HepG2 (cell line): Measurements from ENCODE around the gene NOTUM. TPM values are rescaled to one million over a fixed set of nuclear protein-coding genes. Genes with fewer than 3 reads are reported as not detected.

ENCODE experiments used
- BCL3 ChIP-seq: sonication (generic); formaldehyde crosslinking; IDR thresholded peaks from 2 replicates; pipeline ENCODE4 v1.5.1; 2020; ENCODE audit warnings: mild to moderate bottlenecking, missing genetic modification reagents, moderate library complexity
- BHLHE40 ChIP-seq: IDR thresholded peaks from 2 replicates; pipeline ENCODE4 v1.6.1; 2011; ENCODE audit warnings: low read length, improper control_type of control experiment
- CREBL2 ChIP-seq: sonication (generic); formaldehyde crosslinking; IDR thresholded peaks from 2 replicates; pipeline ENCODE4 v1.8.1; 2023; ENCODE audit warnings: missing genetic modification reagents, mild to moderate bottlenecking, borderline replicate concordance
- JDP2 ChIP-seq: sonication (generic); formaldehyde crosslinking; IDR thresholded peaks from 2 replicates; pipeline ENCODE4 v1.8.1; 2022; ENCODE audit warnings: missing genetic modification reagents, borderline replicate concordance
- KDM3A ChIP-seq: IDR thresholded peaks from 2 replicates; pipeline ENCODE4 v1.6.1; 2018; ENCODE audit warnings: low read depth, missing compliant biosample characterization
- MAX ChIP-seq: IDR thresholded peaks from 2 replicates; pipeline ENCODE4 v1.6.1; 2012; ENCODE audit warnings: inconsistent platforms
- MXI1 ChIP-seq: IDR thresholded peaks from 3 replicates; pipeline ENCODE4 v1.6.1; 2012; ENCODE audit warnings: low read depth, low read length, inconsistent platforms, borderline replicate concordance
- NFKBIZ ChIP-seq: IDR thresholded peaks from 2 replicates; pipeline ENCODE4 v1.6.1; 2018; ENCODE audit warnings: missing genetic modification reagents, missing compliant biosample characterization
- NR2F6 ChIP-seq, 2 experiments: IDR thresholded peaks; 2 replicates each; pipeline ENCODE4 v1.6.1; 2016; ENCODE audit warnings: antibody characterized with exemption in 1 of 2, mild to moderate bottlenecking in 1 of 2
- PAWR ChIP-seq: sonication (generic); formaldehyde crosslinking; IDR thresholded peaks from 2 replicates; pipeline ENCODE4 v1.4.0; 2020; ENCODE audit warnings: missing genetic modification reagents, mild to moderate bottlenecking, borderline replicate concordance
- PHF20 ChIP-seq: sonication (generic); formaldehyde crosslinking; IDR thresholded peaks from 2 replicates; pipeline ENCODE4 v1.5.0; 2020; ENCODE audit warnings: mild to moderate bottlenecking, missing genetic modification reagents
- REST ChIP-seq, 2 experiments: IDR thresholded peaks; 2 replicates each; pipeline ENCODE4 v1.6.1; 2011 to 2012; ENCODE audit warnings: low read length in 2 of 2, borderline replicate concordance in 1 of 2, low read depth in 1 of 2, mild to moderate bottlenecking in 1 of 2, moderate library complexity in 1 of 2
- RFX5 ChIP-seq: IDR thresholded peaks from 2 replicates; pipeline ENCODE4 v1.6.1; 2011; ENCODE audit warnings: low read depth, low read length, improper control_type of control experiment
- SMAD1 ChIP-seq: sonication (generic); formaldehyde crosslinking; IDR thresholded peaks from 2 replicates; pipeline ENCODE4 v1.4.0; 2020; ENCODE audit warnings: missing genetic modification reagents, low read depth, mild to moderate bottlenecking, borderline replicate concordance
- TCF7 ChIP-seq: sonication (generic); IDR thresholded peaks from 2 replicates; pipeline ENCODE4 v1.6.1; 2016; ENCODE audit warnings: antibody characterized with exemption, low read depth
- ZBTB42 ChIP-seq: sonication (generic); formaldehyde crosslinking; IDR thresholded peaks from 2 replicates; pipeline ENCODE4 v1.5.0; 2020; ENCODE audit warnings: mild to moderate bottlenecking, missing genetic modification reagents
- ZNF350 ChIP-seq: sonication (generic); formaldehyde crosslinking; IDR thresholded peaks from 2 replicates; pipeline ENCODE4 v1.4.0; 2020; ENCODE audit warnings: mild to moderate bottlenecking, low read depth, missing genetic modification reagents, borderline replicate concordance
- ZNF432 ChIP-seq: sonication (generic); formaldehyde crosslinking; IDR thresholded peaks from 2 replicates; pipeline ENCODE4 v1.5.0; 2020; ENCODE audit warnings: missing genetic modification reagents, mild to moderate bottlenecking, borderline replicate concordance
- ZNF441 ChIP-seq: sonication (generic); formaldehyde crosslinking; IDR thresholded peaks from 2 replicates; pipeline ENCODE4 v1.7.0; 2021; ENCODE audit warnings: missing genetic modification reagents, borderline replicate concordance
- ZNF574 ChIP-seq: sonication (generic); formaldehyde crosslinking; IDR thresholded peaks from 2 replicates; pipeline ENCODE4 v1.4.0; 2020; ENCODE audit warnings: missing genetic modification reagents
- polyA plus RNA-seq, 8 experiments: library from polyadenylated mRNA; depleted of rRNA in 3 of 8; stranded (reverse) in 7 of 8; unstranded in 1 of 8; fragments of >200 nt; fragmentation: Illumina TruSeq in 4 of 8; extraction: Trizol in 4 of 8; gene quantifications; 2 replicates each; pipeline versions ENCODE4 v1.2.1 to v1.2.3, GENCODE V29; 2011 to 2016; ENCODE audit warnings: low read depth in 4 of 8, missing spikeins in 1 of 8, mixed read lengths in 1 of 8; ENCODE audit not compliant: insufficient read depth in 1 of 8
- total RNA-seq, 5 experiments: library from RNA; depleted of rRNA; stranded (reverse); fragments of >200 nt; fragmentation: Illumina TruSeq; extraction: Trizol; gene quantifications; 2 replicates each; pipeline ENCODE4 v1.2.3, GENCODE V29; 2016; ENCODE audit warnings: low read depth in 1 of 5

The NOTUM gene
- total and polyA plus RNA-seq, 2 of the 13 experiments (the other 11 are each of a cell fraction or from before 2014, with no cell fraction given): 150 to 160 TPM

- TF ChIP-seq SMAD1 (CRISPR knock-in tag): no peak
- no peak; the same call in 1 of the 2 replicates for TF ChIP-seq JDP2 (CRISPR knock-in tag)
- peak; percentile 50; the same call in 1 of the 2 replicates for TF ChIP-seq PHF20 (CRISPR knock-in tag)
- TF ChIP-seq REST (IDR thresholded peaks at IDR 0.05; ENCODE audit: borderline replicate concordance in 1 of 2, low read depth in 1 of 2, low read length in 2 of 2): peak in 1 of 2 experiments; percentile 52; a peak in 2 of 4 replicates
- TF ChIP-seq ZNF432 (CRISPR knock-in tag): no peak
- TF ChIP-seq MXI1: peak; percentile 60; the same call in 2 of the 3 replicates
- TF ChIP-seq NFKBIZ (CRISPR knock-in tag): peak; percentile 54; the same call in 1 of the 2 replicates
- TF ChIP-seq PAWR (CRISPR knock-in tag): no peak
- no peak for TF ChIP-seq CREBL2 (CRISPR knock-in tag)
- TF ChIP-seq ZNF574 (CRISPR knock-in tag): peak; percentile 44
- peak; percentile 96 for TF ChIP-seq TCF7
- no peak for TF ChIP-seq ZNF350
- peak; percentile 35 for TF ChIP-seq ZBTB42 (CRISPR knock-in tag)
- TF ChIP-seq BCL3: no peak
- peak; percentile 83 for TF ChIP-seq NR2F6 (IDR thresholded peaks at IDR 0.05)
- TF ChIP-seq NR2F6 (CRISPR knock-in tag; IDR thresholded peaks at IDR 0.05): peak; percentile 49
- peak; percentile 13; the same call in 1 of the 2 replicates for TF ChIP-seq RFX5
- no peak for TF ChIP-seq MAX
- peak; percentile 5; the same call in 1 of the 2 replicates for TF ChIP-seq ZNF441 (CRISPR knock-in tag)
- TF ChIP-seq BHLHE40: peak; percentile 32; the same call in 1 of the 2 replicates
- no peak for TF ChIP-seq KDM3A (CRISPR knock-in tag)
Observed at GRCh38 chr17:81994593-81995462, 33.8 kb upstream of the NOTUM start (continued).
